PC-3 (cell line): ENCODE results near the gene DPEP1.

Experiments
- EZH2 ChIP-seq: fragments of 300-600 bp; sonication (generic); IDR thresholded peaks from one replicate; pipeline ENCODE4 v1.6.1; 2017; ENCODE audit warnings: antibody characterized with exemption, mild to moderate bottlenecking, low read length; ENCODE audit not compliant: unreplicated experiment
- TF ChIP-seq, protein P1 (sequence below): fragments of 300-600 bp; sonication (generic); conservative IDR thresholded peaks from 2 replicates; pipeline ENCODE4 v1.5.1; 2017; ENCODE audit warnings: antibody characterized with exemption, low read depth, mild to moderate bottlenecking, low read length

- TF ChIP-seq, protein P1, sequence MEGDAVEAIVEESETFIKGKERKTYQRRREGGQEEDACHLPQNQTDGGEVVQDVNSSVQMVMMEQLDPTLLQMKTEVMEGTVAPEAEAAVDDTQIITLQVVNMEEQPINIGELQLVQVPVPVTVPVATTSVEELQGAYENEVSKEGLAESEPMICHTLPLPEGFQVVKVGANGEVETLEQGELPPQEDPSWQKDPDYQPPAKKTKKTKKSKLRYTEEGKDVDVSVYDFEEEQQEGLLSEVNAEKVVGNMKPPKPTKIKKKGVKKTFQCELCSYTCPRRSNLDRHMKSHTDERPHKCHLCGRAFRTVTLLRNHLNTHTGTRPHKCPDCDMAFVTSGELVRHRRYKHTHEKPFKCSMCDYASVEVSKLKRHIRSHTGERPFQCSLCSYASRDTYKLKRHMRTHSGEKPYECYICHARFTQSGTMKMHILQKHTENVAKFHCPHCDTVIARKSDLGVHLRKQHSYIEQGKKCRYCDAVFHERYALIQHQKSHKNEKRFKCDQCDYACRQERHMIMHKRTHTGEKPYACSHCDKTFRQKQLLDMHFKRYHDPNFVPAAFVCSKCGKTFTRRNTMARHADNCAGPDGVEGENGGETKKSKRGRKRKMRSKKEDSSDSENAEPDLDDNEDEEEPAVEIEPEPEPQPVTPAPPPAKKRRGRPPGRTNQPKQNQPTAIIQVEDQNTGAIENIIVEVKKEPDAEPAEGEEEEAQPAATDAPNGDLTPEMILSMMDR = no peak
- no peak for TF ChIP-seq EZH2
Measured at GRCh38 chr16:89637379-89637778, 23.9 kb downstream of the DPEP1 start.
